HCT116 (cell line): ENCODE results near the gene VMO1. TPM values are rescaled to one million over a fixed set of nuclear protein-coding genes. Genes with fewer than 3 reads are reported as not detected.

Source experiments
- ATAC-seq: fragments of 200-7000 bp; cut with Tn5 transposase; 2 replicates; pipeline ENCODE4 v1.9.1; 2020; ENCODE audit warnings: mild to moderate bottlenecking, moderate library complexity
- BruUV-seq: library from RNA; stranded (reverse); fragments of 400-500 nt; replicated peaks from 2 replicates; lab custom pipeline; 2021; lab: Mats Ljungman, UMichigan
- CTCF ChIA-PET: fragments of 300-600 bp; sonication (Branson Sonifier 250); formaldehyde crosslinking; loops from one replicate; lab custom pipeline; 2021; ENCODE audit warnings: antibody characterized with exemption; lab: Charles Lee
- POLR2A ChIA-PET: fragments of 300-600, 350-600 bp; sonication (Branson Sonifier 250); formaldehyde crosslinking; loops from one replicate; lab custom pipeline; 2021; ENCODE audit warnings: antibody characterized with exemption; lab: Charles Lee
- RAD21 ChIA-PET, 2 experiments: fragments of 300-600 bp; sonication (Branson Sonifier 250); formaldehyde crosslinking; loops; one replicate each; lab custom pipeline; 2023; ENCODE audit warnings: low total read pairs in 2 of 2; ENCODE audit not compliant: uncharacterized antibody in 2 of 2, unreplicated experiment in 2 of 2, low non-redundant PET in 1 of 2; lab: Charles Lee
- DNase-seq: peaks from one replicate; pipeline ENCODE4 v3.0.0-alpha.2; 2010; ENCODE audit warnings: low read depth, low spot score
- H2AFZ ChIP-seq: fragments of 200-600 bp; shearing (Covaris generic), sonication (generic); 2 replicates; pipeline ENCODE4 v1.6.1; 2017; ENCODE audit warnings: low read depth, mixed run types, mixed read lengths, antibody characterized with exemption, low read length; ENCODE audit not compliant: poor library complexity, severe bottlenecking
- H3K27ac ChIP-seq: 2 replicates; pipeline ENCODE4 v1.5.1; 2012; ENCODE audit warnings: low read depth, low read length
- H3K27me3 ChIP-seq: fragments of 200-600 bp; sonication (generic); 2 replicates; pipeline ENCODE4 v1.6.1; 2016; ENCODE audit warnings: mixed run types, low read length, mixed read lengths; ENCODE audit not compliant: insufficient read depth
- H3K36me3 ChIP-seq, 2 experiments: fragments of 200-500 bp in 1 of 2; fragments of 200-600 bp in 1 of 2; sonication (Bioruptor generic) in 1 of 2; sonication (generic) in 1 of 2; 2 replicates each; pipeline versions ENCODE4 v1.5.1 to v1.6.1; 2014 to 2016; ENCODE audit warnings: low read length in 2 of 2, inconsistent platforms in 1 of 2, mixed read lengths in 1 of 2, mixed run types in 1 of 2; ENCODE audit not compliant: insufficient read depth in 2 of 2, control insufficient read depth in 1 of 2
- H3K4me1 ChIP-seq, 2 experiments: fragments of 200-600 bp in 1 of 2; sonication (generic) in 1 of 2; 2 replicates each; pipeline versions ENCODE4 v1.5.1 to v1.6.1; 2012 to 2017; ENCODE audit warnings: low read length in 2 of 2, inconsistent platforms in 1 of 2, mild to moderate bottlenecking in 1 of 2, mixed read lengths in 1 of 2, mixed run types in 1 of 2, moderate library complexity in 1 of 2; ENCODE audit not compliant: insufficient read depth in 2 of 2, control insufficient read depth in 1 of 2
- H3K4me2 ChIP-seq: fragments of 200-600 bp; sonication (generic); 2 replicates; pipeline ENCODE4 v1.6.1; 2017; ENCODE audit warnings: mixed run types, low read length, mixed read lengths
- H3K4me3 ChIP-seq, 2 experiments: fragments of 200-600 bp in 1 of 2; sonication (generic) in 1 of 2; replicated peaks in 1 of 2; 2 replicates each; pipeline ENCODE4 v1.5.1; 2011 to 2016; ENCODE audit warnings: low read length in 2 of 2, control low read depth in 1 of 2, low read depth in 1 of 2, mild to moderate bottlenecking in 1 of 2, mixed read lengths in 1 of 2, mixed run types in 1 of 2
- H3K79me2 ChIP-seq: fragments of 200-600 bp; sonication (generic); 2 replicates; pipeline ENCODE4 v1.6.1; 2017; ENCODE audit warnings: mild to moderate bottlenecking, mixed run types, low read length, moderate library complexity, mixed read lengths; ENCODE audit not compliant: insufficient read depth
- H3K9ac ChIP-seq: fragments of 200-600 bp; sonication (generic); 2 replicates; pipeline ENCODE4 v1.6.1; 2016; ENCODE audit warnings: low read length, mixed read lengths
- H3K9me2 ChIP-seq: fragments of 200-600 bp; sonication (generic), shearing (Covaris generic); 2 replicates; pipeline ENCODE4 v1.6.1; 2017; ENCODE audit warnings: mixed run types, mild to moderate bottlenecking, moderate library complexity; ENCODE audit not compliant: insufficient read depth
- H3K9me3 ChIP-seq, 2 experiments: fragments of 200-500 bp in 1 of 2; fragments of 200-600 bp in 1 of 2; sonication (Bioruptor generic) in 1 of 2; sonication (generic) in 1 of 2; 2 replicates each; pipeline ENCODE4 v1.6.1; 2014 to 2017; ENCODE audit warnings: low read length in 2 of 2, mixed read lengths in 2 of 2, inconsistent platforms in 1 of 2, low read depth in 1 of 2, mild to moderate bottlenecking in 1 of 2, mixed run types in 1 of 2, moderate library complexity in 1 of 2; ENCODE audit not compliant: control insufficient read depth in 1 of 2, insufficient read depth in 1 of 2
- H4K20me1 ChIP-seq: fragments of 200-600 bp; sonication (generic), shearing (Covaris generic); 2 replicates; pipeline ENCODE4 v1.6.1; 2017; ENCODE audit warnings: mixed run types, mild to moderate bottlenecking, moderate library complexity; ENCODE audit not compliant: insufficient read depth
- CEBPB ChIP-seq: IDR thresholded peaks from 2 replicates; pipeline ENCODE4 v1.6.1; 2012; ENCODE audit warnings: low read depth
- EGR1 ChIP-seq: IDR thresholded peaks from 2 replicates; pipeline ENCODE4 v1.6.1; 2012; ENCODE audit warnings: low read depth
- JUND ChIP-seq: IDR thresholded peaks from 2 replicates; pipeline ENCODE4 v1.6.1; 2012
- POLR2A ChIP-seq: IDR thresholded peaks from 2 replicates; pipeline ENCODE4 v1.7.0; 2011; ENCODE audit warnings: borderline replicate concordance; ENCODE audit not compliant: insufficient read depth, insufficient read length; ENCODE audit errors: extremely low read depth
- RAD21 ChIP-seq: IDR thresholded peaks from 2 replicates; pipeline ENCODE4 v1.6.1; 2012; ENCODE audit warnings: low read depth, mild to moderate bottlenecking
- REST ChIP-seq: IDR thresholded peaks from 2 replicates; pipeline ENCODE4 v1.6.1; 2012; ENCODE audit warnings: low read depth
- SIN3A ChIP-seq: IDR thresholded peaks from 2 replicates; pipeline ENCODE4 v1.6.1; 2012; ENCODE audit warnings: low read depth
- SP1 ChIP-seq: IDR thresholded peaks from 2 replicates; pipeline ENCODE4 v1.6.1; 2012; ENCODE audit warnings: low read depth
- TCF7L2 ChIP-seq: IDR thresholded peaks from 2 replicates; pipeline ENCODE4 v1.7.0; 2011; ENCODE audit warnings: borderline replicate concordance, inconsistent platforms; ENCODE audit not compliant: insufficient read depth, insufficient read length; ENCODE audit errors: extremely low read depth
- YY1 ChIP-seq: IDR thresholded peaks from 2 replicates; pipeline ENCODE4 v1.6.1; 2011; ENCODE audit warnings: low read length, low read depth, moderate library complexity, mild to moderate bottlenecking; ENCODE audit not compliant: insufficient replicate concordance; ENCODE audit errors: extremely low read depth
- intact Hi-C: fragments of 100-400 bp; cut with micrococcal nuclease; formaldehyde crosslinking; loops from 2 replicates; pipeline ENCODE4 v1.10.0; 2022
- total RNA-seq: library from RNA; stranded (reverse); gene quantifications from one replicate; pipeline ENCODE4 v1.2.1, GENCODE V29; 2021; ENCODE audit not compliant: unreplicated experiment
- TF ChIP-seq, protein P1 (sequence below), 3 experiments: fragments of 200-600 bp in 1 of 3; sonication (generic) in 1 of 3; IDR thresholded peaks in 2 of 3; conservative IDR thresholded peaks in 1 of 3; 2 replicates each; pipeline ENCODE4 v1.5.1; 2012 to 2017; ENCODE audit warnings: low read depth in 2 of 3, low read length in 2 of 3, antibody characterized with exemption in 1 of 3, borderline replicate concordance in 1 of 3, control low read depth in 1 of 3, mild to moderate bottlenecking in 1 of 3, mixed read lengths in 1 of 3, mixed run types in 1 of 3, moderate library complexity in 1 of 3; ENCODE audit not compliant: insufficient read depth in 1 of 3
- TF ChIP-seq, protein P2 (sequence below): IDR thresholded peaks from 2 replicates; pipeline ENCODE4 v1.6.1; 2011; ENCODE audit warnings: mild to moderate bottlenecking, low read length, moderate library complexity; ENCODE audit not compliant: insufficient replicate concordance; ENCODE audit errors: extremely low read depth

The VMO1 gene
- total RNA-seq, 1 experiment from 2014 or later, result 0.76 TPM

- ChIA-PET POLR2A (no interaction called here), CTCF (no interaction called here), RAD21 (no interaction called here)
- Histone ChIP-seq H3K9me2 (no peaks in the 10 kb centered on the region), H3K27me3 (no peaks in the 10 kb centered on the region), H4K20me1 (no peaks in the 10 kb centered on the region), H3K4me1 (peaks cover 7% of the 10 kb centered on the region in 2 experiments; a peak in 2 of 4 replicates), H3K4me2 (no peak overlapping the region), H2AFZ (no peak overlapping the region), H3K9ac (no peak overlapping the region), H3K27ac (no peak overlapping the region), H3K4me3 (no peak overlapping the region), H3K36me3 (peaks cover 7 to 9% of the 10 kb centered on the region in 2 experiments; a peak in 3 of 4 replicates), H3K9me3 (no peaks in the 10 kb centered on the region), H3K79me2 (no peaks in the 10 kb centered on the region)
- TF ChIP-seq CEBPB, result no peak
- no peak for DNase-seq
- ATAC-seq, result no peak
- intact Hi-C loops, result no loop called here
- no TSS peak for BruUV-seq
Observed at GRCh38 chr17:4811471-4811870, 25.3 kb upstream of the VMO1 start.

GRCh38 chr17:4810696-4811290 lies 24.6 kb upstream of the VMO1 start:
- intact Hi-C loops, result no loop called here
- ATAC-seq (no peak), DNase-seq (no peak)
- H3K27ac ChIP-seq, result no peak overlapping the region
- no peaks in the 10 kb centered on the region for H3K27me3 ChIP-seq
- H3K4me2 ChIP-seq, result no peak overlapping the region
- POLR2A ChIA-PET, result no interaction called here
- no peaks in the 10 kb centered on the region for H3K79me2 ChIP-seq
- H3K4me1 ChIP-seq, result peaks cover 12 to 13% of the 10 kb centered on the region in 2 experiments
- RAD21 ChIA-PET, result no interaction called here
- no peaks in the 10 kb centered on the region for H4K20me1 ChIP-seq
- CTCF ChIA-PET, result no interaction called here
- no peaks in the 10 kb centered on the region for H3K9me3 ChIP-seq
- H3K9ac ChIP-seq, result no peak overlapping the region
- no peaks in the 10 kb centered on the region for H3K9me2 ChIP-seq
- no peak overlapping the region for H2AFZ ChIP-seq
- peaks cover 7 to 9% of the 10 kb centered on the region in 2 experiments; a peak in 3 of 4 replicates for H3K36me3 ChIP-seq
- no peak overlapping the region for H3K4me3 ChIP-seq
- BruUV-seq, result no TSS peak
- TF ChIP-seq, protein P1, sequence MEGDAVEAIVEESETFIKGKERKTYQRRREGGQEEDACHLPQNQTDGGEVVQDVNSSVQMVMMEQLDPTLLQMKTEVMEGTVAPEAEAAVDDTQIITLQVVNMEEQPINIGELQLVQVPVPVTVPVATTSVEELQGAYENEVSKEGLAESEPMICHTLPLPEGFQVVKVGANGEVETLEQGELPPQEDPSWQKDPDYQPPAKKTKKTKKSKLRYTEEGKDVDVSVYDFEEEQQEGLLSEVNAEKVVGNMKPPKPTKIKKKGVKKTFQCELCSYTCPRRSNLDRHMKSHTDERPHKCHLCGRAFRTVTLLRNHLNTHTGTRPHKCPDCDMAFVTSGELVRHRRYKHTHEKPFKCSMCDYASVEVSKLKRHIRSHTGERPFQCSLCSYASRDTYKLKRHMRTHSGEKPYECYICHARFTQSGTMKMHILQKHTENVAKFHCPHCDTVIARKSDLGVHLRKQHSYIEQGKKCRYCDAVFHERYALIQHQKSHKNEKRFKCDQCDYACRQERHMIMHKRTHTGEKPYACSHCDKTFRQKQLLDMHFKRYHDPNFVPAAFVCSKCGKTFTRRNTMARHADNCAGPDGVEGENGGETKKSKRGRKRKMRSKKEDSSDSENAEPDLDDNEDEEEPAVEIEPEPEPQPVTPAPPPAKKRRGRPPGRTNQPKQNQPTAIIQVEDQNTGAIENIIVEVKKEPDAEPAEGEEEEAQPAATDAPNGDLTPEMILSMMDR (IDR thresholded peaks at IDR 0.05 in 2 of 3, conservative IDR thresholded peaks at IDR 0.05 in 1 of 3; ENCODE audit: borderline replicate concordance in 1 of 3, insufficient read depth in 1 of 3, low read depth in 2 of 3, low read length in 2 of 3), result no peak
- TF ChIP-seq YY1, result no peak
- TF ChIP-seq SP1, result no peak
- TF ChIP-seq, protein P2, sequence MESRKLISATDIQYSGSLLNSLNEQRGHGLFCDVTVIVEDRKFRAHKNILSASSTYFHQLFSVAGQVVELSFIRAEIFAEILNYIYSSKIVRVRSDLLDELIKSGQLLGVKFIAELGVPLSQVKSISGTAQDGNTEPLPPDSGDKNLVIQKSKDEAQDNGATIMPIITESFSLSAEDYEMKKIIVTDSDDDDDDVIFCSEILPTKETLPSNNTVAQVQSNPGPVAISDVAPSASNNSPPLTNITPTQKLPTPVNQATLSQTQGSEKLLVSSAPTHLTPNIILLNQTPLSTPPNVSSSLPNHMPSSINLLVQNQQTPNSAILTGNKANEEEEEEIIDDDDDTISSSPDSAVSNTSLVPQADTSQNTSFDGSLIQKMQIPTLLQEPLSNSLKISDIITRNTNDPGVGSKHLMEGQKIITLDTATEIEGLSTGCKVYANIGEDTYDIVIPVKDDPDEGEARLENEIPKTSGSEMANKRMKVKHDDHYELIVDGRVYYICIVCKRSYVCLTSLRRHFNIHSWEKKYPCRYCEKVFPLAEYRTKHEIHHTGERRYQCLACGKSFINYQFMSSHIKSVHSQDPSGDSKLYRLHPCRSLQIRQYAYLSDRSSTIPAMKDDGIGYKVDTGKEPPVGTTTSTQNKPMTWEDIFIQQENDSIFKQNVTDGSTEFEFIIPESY, result no peak
- TF ChIP-seq CEBPB, result no peak
- TF ChIP-seq SIN3A, result no peak
- TF ChIP-seq REST, result no peak
- TF ChIP-seq EGR1, result no peak
- no peak for TF ChIP-seq RAD21
- no peak for TF ChIP-seq TCF7L2
- TF ChIP-seq POLR2A, result no peak
- no peak for TF ChIP-seq JUND
